Measurements from ENCODE around the gene CXCL14.

The CXCL14 gene

DNA sequence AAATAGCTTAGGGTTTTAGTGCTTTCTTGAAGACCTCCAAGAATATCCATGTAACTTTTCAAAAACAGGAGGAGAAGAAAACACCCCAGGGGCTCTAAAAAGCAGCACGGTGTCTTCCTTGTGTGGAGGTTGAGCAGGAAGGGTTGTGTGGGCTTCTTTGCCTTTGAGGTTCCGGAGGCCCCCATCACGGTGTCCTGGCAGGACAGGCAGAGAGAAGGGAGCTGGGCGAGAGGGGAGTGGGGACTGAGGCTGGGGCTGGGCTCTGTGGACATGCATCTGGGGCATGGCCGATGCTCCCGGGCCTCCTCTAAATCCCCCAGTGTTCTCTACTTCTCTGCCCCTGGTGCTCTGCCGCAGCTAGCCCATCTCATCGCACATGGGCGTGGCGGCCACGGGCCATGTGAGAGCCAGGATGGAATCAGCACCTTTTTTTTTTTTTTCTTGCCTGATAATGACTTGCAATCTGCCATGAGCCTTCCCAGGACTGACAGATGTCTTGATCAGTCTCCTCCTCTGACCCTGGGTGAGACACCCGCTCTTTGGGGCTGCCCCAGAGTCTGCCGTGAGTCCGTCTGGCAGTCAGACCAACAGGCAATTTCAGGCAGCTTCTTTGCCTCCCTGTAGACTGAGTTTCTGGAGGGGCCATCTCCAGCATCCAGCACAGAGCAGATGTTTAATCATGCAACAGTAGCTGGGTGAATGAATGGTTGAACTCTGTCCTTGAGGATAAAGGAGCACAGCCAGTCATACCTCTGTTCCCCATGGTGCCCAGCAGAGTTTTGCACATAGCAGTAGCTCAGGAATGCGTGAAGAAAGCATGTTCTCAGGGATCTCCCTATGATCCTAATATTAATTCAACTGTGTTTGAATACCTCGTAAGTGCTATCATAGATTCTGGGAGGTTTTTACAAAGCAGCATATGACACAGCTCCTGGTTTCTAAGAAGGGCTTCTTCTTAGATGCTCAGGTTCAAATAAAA, 12.1 kb downstream of the CXCL14 start:
- no peak for DNase-seq

DNA sequence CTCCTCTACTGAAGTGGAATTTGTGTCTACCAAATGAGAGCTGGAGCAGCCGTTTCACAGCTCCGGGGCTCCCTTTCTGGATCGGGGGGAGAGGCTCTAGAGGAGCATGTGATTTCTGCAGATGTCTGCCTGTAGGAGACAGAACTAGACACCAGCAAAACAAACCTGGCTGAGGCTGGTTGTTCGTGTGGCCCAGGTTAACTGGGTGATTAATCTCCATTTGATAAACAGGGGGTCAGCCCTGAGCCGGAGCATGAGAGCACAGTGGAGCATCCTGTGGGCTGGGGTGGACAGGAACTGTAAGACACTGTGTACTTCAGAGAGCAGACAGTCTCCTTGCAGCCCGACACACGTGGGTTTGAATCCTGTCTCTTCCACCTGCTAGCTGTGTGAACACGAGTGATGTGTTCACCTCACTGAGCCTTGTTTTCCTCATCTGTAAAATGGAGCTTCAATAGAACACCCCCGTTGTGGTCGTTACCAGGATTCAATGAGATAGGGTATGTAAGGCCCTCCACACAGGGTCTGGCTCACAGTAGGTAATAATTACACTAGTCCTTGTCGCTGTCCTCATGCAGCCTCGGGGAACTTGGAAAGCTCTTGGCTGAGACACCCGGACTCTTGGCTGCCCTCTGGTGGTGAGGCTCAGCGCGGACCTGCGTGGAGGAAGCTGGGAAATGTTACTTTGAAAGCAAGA, 12.9 kb downstream of the CXCL14 start:
- no peak for DNase-seq

DNA sequence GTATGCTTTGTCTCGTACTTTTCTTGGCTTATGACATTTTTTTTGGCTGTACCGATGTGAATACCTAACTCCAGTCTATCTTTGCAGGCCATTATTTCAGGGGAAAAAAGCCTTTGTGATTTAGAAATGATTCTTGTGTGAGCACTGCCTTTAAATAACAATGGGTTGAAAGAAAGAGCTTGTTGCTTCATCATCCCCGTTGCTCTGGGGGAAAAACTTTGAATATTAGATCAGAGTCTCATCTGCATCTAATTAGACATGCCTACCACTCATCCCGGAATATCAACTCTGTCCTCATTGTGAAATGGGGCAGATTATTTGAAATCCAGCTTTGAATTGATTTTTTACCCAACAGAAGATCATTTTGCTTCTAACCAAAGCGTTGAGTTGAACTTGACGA, 13.5 kb downstream of the CXCL14 start:
- DNase-seq: no peak

DNA sequence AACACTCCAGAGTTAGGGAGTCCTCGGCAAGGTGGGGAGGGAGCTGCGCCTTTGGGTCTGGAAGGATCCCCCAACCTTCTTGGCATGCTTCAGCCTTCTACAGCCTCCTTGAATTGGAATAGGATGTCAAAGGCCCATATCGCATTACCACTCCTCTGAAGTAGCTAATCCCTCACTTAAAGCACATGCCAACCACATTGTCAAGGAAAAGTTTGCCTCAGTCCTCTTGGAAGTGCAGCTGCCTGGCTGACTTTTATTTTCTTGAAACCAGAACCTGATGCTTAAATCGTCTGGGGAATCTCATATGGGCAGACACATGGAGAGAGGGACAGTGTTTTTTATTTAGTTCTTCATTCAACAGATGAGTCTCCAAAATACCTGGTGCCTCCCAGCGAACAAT, 14.5 kb downstream of the CXCL14 start:
- no peak for DNase-seq

DNA sequence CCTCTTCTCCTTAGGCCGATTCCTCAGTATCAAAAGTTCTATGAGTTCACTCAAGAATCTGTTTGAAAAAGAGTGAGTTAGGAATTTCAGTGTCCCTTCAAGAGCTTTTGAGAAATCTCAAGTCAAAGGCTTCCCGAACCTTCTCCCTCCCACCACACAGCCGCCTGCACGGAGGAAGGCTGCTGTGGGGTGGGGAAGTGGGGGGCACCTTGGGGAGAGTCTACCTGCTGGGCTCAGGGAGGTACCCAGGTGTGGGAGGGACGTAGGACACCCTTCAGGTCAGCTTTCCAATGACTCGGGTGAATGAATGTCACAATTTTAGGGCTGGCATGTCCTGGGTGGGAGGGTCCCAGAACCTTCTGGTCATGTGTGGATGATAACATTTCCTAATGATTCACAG, 17.5 kb downstream of the CXCL14 start:
- DNase-seq: no peak

DNA sequence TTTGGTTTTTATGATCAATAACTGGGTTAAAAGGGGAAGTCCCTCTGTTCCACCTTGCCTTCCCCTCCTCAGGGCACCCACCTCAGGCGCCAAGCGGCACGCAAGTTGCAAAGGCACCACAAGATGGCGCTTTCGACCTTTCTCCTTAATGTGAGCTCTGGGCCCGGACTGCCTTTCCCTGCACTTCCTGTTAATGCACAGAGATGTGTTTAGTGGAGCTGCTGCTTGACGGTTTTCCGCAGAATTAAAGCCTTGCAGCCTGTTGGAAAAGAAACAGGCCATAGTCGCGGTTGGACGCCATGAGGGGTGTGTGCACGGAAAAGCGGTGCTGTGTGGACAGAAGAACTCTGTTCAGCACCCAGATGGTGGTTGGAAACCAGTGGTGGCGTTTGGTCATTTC, 17.9 kb downstream of the CXCL14 start:
- DNase-seq: peak; percentile 37

DNA sequence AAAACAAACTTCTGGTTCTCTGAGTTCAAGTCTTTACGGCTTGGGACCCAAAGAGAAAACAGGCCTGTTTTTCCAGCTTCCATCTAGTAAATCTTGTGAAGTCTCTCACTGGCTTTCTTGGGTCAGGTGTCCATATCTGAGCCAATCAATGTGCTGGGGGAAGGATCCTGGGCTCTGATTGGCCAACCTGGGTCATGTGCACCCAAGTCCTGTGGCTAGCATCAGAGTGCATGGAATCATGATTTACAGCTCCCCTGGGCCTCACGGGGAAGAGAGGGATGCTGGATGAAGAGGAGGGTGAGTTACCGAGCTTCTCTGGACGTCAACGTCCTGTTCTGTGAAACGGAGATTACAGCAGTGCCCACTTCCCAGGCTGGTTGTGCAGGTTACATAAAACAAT, 19.4 kb downstream of the CXCL14 start:
- DNase-seq: no peak

DNA sequence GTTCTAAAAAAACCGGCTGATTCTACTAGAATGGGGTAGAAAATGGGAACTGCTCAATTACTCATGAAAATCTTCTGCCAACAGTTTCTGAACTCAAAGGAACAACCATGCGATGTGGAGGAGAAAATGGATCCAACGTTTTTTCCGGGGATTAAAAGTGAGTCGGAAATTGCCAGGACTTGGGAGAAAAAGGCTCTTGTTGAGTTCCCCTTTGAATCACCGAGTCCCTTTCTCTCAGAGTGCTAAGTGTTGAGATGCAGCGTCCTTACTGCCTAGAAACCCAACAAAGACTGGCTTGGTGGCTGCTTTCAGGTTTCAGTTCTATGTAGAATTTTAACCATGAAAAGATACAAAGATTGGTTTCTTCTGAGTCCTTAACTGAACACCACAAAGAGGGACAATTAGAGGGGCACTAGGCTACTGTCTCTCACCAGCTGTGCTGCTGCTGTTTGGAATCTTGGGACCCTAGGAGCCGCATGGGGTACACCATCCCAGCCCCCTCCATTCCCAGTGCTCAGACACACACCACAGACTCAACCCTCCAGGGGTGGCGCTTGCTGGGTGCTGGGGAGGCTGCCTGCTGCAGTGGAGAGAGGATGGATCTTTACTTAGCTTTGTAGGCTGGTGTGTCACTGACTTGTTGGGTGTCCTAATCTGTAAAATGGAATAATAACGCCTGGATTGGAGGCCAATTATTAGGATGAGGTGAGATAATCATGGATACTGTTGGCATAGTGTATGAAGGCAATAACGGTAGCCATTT, 21.5 kb downstream of the CXCL14 start:
- no peak for DNase-seq

DNA sequence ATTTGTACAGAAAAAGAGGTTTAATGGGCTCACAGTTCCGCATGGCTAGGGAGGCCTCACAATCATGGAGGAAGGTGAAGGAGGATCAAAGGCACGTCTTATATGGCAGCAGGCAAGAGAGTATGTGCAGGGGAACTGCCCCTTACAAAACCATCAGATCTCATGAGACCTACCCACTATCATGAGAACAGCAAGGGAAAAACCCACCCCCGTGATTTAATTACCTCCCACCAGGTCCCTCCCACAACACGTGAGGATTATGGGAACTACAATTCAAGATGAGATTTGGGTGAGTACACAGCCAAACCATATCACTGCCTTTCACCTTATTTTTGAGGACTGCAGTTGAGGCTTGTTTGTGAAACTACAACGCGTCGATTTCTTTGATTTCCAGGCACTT, 22.2 kb downstream of the CXCL14 start:
- no peak for DNase-seq

DNA sequence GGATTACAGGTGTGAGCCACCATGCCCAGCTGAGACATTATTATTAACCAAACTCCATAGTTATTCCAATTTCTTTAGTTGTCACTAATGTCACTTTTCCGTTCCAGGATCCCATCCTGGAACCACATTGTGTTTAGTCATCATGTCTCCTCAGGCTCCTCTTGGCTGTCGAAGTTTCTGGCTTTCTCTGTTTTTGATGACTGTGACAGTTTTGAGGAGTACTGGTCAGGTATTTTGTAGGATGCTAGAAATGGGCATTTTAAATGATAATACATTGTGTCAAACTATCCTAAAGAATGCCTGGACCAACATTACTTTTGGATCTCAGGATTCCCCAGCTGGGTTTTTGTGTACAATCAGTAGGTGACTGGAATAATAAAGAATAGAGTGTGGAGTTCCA, 23.3 kb downstream of the CXCL14 start:
- no peak for DNase-seq

DNA sequence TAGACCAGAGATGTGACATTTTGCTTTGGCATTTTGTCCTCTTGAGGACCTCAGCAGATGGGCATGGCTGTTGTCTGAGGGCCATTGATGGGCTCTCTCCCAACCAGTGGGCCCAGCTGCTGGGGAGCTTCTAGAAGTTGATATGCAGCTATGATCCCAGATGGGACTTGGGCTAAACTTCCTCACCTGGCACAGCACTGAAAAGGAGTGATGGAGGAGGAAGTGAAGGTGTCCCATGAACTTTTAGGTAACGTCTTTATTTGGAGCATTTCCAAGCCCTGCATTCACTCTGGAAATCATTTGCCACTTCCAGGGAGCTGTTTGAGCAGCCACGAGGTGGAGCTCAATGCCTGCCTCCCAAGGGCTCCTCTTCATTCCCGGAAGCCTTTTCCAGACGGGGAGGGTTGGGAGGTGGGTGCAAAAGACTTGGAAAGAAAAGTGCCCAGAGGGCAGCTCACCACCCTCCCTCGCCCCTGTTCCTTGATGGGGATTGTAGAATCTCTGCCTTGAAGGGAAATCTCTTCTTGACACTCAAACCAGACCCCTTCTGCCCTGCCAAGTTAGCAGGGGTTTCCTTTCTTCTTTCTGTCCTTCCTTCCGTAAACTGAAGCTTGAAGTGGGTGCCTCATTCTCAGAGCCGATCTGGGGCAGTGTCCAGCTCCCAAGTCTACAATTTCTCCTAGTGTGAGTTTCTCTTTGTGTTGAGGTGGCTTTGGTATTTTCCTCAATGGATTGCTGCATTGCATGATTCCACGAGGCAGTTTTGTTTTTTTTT, 24.9 kb downstream of the CXCL14 start:
- DNase-seq: no peak

DNA sequence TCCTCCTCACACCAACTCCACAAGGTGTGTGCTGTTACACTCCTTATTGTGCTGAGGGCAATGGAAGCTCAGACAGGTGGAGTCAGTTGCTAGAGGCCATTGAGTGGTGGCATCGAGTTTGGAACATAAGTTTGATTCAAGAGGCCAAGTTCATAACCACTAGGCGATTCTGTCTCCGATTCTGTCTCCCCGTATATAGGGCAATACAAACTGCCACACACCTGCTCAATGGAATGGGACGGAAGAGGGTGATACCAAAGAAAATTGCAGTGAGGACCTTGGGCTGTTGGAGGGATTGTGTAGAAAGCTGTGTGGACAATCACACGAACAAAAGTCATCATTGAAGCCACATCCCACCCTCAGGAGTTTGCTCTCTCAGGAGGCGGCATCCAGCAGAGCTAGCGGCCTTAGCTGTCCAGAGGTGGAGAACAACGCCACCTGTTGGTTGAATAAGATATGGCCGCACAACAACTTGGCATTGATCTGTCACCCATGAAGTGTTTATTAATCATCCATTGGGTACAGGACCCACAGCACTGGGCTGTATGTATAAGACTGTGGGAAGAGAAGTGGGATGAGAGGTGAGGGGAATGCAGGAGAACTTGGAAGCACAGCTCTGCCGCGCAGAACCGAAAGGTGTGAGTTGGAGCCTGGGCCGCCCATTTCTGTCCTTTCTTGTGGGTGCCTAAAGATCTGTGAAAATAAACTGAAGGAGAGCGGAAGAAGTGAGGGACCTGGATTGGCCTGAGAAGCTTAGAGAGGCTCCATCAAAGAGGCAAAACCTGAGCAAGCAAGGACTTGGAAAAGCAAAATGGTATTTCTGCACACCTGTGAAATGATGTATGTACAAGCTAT, 27.0 kb downstream of the CXCL14 start:
- no peak for DNase-seq

DNA sequence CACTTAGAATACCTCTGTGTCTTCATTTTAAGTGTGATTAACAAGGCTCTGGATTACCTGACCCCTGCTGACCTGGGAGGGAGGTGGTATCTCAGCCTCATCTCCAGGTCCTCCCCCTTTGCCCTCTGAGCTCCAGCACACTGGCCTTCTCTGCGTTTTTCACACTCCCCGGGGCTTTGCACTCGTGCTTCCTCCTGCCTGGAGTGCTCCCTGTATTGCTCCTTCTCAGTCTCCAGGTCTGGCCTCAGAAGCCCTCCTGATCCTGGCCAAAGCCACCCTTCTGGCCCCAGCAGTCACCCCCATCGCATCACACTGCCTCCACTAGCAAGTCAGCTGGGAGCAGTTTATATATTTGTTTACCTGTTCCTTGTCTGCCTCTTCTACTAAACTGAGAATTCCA, 29.4 kb downstream of the CXCL14 start:
- DNase-seq: no peak

DNA sequence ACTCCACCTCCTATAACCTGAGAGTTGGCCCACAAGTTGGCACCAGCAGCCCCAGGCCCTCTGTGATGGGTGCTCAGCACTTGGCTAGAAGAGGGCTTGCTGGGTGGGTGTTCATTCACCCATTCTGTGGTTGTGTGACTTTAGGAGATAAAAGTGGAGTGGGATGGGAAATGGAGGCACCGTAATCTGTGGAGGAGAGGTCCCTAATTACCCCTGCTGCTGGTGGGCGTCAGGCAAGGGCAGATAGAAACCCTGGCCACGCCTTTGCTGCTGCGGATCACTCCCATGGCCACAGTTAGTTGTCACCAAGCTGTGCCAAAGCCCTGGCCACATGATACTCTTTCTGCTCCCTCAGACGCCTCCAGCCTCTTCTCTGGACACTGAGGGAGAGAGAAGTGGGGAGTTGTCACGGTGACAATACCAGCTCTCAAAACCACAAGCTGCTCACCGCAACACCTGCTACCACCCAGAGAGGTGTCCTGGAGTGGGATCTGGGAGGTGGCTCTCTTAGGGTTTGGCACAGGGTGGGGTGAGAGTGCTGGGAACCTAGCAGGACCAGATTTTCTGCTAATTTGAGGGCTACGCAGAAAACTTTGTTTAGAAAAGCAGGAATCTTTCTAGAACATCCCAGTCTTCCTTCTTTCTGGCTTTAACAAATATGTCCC, 31.1 kb downstream of the CXCL14 start:
- no peak for DNase-seq

DNA sequence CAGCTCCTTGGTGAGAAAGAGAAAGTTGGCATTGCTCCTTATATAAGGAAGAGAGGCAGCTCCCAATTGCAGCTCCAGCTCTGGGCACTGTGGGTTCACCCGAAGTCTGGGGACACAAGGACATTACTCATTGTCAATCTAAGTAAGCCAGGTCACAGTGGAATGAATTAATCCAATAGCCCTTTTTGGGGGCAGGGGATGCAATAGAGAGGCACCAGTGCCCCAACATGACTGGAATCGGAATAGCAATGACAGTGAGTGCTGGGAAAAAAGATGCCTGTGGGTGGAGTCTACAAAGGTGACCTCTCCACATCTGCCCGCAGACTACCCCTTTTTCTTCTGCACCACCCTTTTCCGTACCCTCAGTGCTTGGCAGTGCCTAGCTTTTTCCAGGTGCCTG, 31.9 kb downstream of the CXCL14 start:
- no peak for DNase-seq

DNA sequence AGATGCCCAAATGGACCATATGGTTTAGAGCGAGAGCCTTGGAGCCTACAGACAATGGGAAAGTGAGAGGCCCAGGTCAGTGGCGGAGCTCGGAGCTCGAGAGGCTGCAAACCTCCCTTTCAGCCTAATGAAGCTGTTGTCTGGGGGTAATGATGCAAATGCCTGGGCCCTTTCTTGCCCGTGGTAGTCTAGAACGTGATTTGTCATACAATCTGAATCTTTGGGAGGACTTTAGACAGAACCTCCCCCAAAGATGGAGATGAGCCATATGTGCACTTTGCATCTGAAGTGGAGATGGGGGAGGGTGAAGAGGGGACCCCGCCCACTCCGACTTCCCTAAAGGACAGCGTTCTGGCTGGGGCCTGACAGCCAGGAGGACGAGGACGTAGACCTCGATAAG, 32.7 kb downstream of the CXCL14 start:
- DNase-seq: no peak

DNA sequence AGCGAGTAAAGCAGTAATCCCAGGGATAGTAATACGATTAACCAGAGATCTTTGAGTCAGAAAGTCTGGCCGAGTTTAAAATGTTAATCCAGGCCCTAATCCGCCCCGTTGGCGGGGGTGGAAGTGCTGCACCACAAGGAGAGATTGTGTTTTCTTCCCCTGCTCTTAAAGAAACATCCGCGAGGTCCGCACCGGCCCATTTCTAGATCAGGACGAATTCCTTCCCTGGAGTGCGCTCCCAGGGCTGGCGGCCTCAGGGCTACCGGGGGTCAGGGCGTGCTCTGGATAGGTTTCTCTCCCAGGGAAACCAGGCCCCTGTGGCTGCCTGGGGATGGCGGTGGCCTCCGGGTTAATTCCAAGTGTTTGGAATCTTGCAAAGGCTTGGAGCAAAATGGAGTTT, 33.7 kb downstream of the CXCL14 start:
- no peak for DNase-seq

DNA sequence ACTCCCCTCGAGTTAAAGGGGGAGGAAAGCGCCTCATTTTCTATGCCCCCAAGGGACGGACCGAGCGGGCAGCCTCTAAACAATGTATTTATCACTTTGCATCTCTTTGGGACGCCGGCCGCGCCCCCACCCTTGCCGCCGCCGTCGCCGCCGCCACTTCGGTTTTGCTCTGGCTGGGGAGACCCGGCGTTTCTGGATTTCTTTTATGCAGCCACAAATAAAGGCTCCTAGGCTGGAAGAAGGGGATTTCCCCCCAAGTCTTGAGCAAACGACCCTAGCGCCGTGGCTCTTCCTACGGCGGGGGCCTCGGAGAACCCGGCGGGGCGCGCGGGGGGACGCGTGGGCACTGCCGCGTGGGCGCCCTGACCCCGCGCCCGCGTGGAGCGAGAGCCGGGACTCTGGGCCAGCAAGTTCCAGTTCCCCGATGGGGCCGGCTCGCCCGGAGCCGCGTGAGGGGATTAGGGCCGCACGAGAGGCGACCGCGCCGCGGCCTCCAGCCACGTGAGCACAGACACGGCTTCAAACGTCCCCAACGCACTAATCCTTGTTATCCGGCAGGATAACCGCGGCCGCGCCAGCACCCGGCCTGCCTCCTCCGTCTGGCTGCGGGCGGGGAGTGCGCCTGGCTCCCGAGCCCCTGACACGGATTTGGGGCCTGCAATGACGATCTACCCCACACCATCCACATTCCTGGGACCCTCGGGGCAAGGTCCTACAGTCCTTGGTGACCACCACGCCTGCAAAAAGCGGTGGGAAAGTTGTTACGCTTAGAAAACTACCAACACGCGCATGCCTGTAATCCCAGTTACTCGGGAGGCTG, 35.1 kb downstream of the CXCL14 start:
- no peak for DNase-seq

DNA sequence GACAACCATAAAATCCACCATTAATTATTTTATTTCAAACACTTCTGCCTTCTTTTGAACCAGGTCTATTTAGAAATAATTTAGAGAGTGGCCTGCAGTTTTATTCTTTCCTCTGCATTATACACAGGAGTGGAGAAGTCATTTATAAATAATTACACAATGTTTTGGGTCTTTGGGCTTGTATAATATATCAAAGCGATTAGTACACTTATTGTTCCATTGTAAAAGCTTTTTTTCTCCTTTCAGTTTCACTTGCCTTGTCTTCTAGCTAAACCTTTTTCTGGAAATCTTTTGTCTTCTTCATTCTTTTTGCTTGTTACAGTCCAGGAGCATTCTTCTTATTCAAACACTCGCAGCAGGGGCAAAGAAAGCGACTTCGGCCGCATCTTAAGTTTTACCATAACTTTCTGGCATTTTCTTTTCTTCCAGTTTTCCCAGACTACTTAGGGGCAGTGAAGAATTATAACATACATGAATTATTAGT, 35.7 kb downstream of the CXCL14 start:
- no peak for DNase-seq
